Activated T-helper 1 cell treated with anti-CD3 and anti-CD28 coated beads, Interleukin-12 subunit alpha, Interleukin-12 subunit beta, Interleukin-2, Interleukin-4 antibody, amounts not matched to agents 30 ng/mL and 10 ng/mL and 1 ng/mL, durations not matched to agents 14 hours and 24 hours and 36 hours (primary cell): ENCODE results near the gene COPG1. TPM values are rescaled to one million over a fixed set of nuclear protein-coding genes. Genes with fewer than 3 reads are reported as not detected.

Source experiments
- DNase-seq: peaks from one replicate; pipeline ENCODE4 v3.0.0; 2021; ENCODE audit warnings: low spot score
- H3K27ac Mint-ChIP-seq: one replicate; pipeline ENCODE4 v1.8.0; 2021; ENCODE audit warnings: mild to moderate bottlenecking, mixed read lengths
- H3K27me3 Mint-ChIP-seq: one replicate; pipeline ENCODE4 v1.8.0; 2022; ENCODE audit warnings: mild to moderate bottlenecking, moderate library complexity, mixed read lengths; ENCODE audit not compliant: insufficient read depth
- H3K36me3 Mint-ChIP-seq: one replicate; pipeline ENCODE4 v1.8.0; 2021; ENCODE audit warnings: low read depth, mixed read lengths
- H3K4me1 Mint-ChIP-seq: one replicate; pipeline ENCODE4 v1.8.0; 2021; ENCODE audit warnings: low read depth, mixed read lengths
- H3K4me3 Mint-ChIP-seq: one replicate; pipeline ENCODE4 v1.8.0; 2021; ENCODE audit warnings: mild to moderate bottlenecking, moderate library complexity, mixed read lengths
- H3K9me3 Mint-ChIP-seq: one replicate; pipeline ENCODE4 v1.8.0; 2021; ENCODE audit warnings: mixed read lengths
- intact Hi-C: fragments of 100-400 bp; cut with micrococcal nuclease; formaldehyde crosslinking; loops from one replicate; pipeline ENCODE4 v1.15.1; 2024
- total RNA-seq: library from RNA; stranded (reverse); gene quantifications from 2 replicates; pipeline ENCODE4 v1.2.3, GENCODE V29; 2022

COPG1 gene
- total RNA-seq, 1 donor from 2014 or later: 160 TPM

DNA sequence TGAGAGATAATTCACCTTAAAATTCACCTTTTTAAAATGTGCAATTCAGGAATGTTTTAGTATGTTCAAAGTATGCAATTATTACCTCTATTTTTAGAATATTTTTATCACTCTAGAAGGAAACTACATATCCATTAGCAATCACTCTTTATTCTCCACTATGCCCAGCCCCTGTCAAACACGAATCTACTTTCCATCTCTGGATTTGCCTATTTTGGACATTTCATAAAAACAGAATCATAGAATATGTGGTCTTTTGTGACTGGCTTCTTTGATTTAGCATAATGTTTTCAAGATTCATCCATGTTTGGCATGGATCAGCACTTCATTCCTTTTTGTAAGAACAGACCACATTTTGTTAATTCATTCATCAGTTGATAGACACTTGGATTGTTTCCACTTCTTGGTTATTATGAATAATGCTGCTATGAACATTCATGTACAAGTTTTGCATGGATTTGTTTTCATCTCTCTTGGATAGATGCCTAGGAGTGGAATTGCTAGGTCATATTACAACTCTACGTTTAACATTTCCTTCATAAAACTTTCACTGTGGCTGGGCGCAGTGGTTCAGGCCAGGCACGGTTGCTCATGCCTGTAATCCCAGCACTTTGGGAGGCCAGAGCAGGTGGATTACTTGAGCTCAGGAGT is 42.0 kb downstream of the COPG1 start:
- Mint-ChIP-seq H3K27ac (no peak overlapping the region), H3K4me1 (peaks cover 5% of the 10 kb centered on the region), H3K36me3 (peaks cover 40% of the 10 kb centered on the region), H3K9me3 (no peaks in the 10 kb centered on the region), H3K27me3 (no peaks in the 10 kb centered on the region), H3K4me3 (no peak overlapping the region)
- intact Hi-C loops: no loop called here
- no peak for DNase-seq

DNA sequence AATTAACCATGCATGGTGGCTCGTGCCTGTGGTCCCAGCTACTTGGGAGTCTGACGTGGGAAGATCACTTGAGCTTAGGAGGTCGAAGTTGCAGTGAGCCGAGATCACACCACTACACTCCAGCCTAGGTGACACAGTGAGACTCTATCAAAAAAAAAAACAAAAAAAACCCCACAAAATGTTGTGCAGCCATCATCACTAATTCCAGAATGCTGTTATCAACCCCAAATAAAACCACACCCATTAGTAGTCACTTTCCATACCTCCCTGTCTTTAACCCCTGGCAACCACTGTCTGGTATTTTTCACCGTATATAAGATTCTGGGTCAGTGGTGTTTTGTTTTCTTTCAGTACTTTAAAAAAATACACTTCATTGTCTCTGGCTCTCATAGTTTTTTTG is 45.9 kb downstream of the COPG1 start:
- H3K4me3 Mint-ChIP-seq: no peak overlapping the region
- peaks cover 41% of the 10 kb centered on the region for H3K36me3 Mint-ChIP-seq
- intact Hi-C loops: no loop called here
- H3K27ac Mint-ChIP-seq: no peak overlapping the region
- no peaks in the 10 kb centered on the region for H3K9me3 Mint-ChIP-seq
- DNase-seq: no peak
- no peaks in the 10 kb centered on the region for H3K27me3 Mint-ChIP-seq
- peaks cover 5% of the 10 kb centered on the region for H3K4me1 Mint-ChIP-seq

DNA sequence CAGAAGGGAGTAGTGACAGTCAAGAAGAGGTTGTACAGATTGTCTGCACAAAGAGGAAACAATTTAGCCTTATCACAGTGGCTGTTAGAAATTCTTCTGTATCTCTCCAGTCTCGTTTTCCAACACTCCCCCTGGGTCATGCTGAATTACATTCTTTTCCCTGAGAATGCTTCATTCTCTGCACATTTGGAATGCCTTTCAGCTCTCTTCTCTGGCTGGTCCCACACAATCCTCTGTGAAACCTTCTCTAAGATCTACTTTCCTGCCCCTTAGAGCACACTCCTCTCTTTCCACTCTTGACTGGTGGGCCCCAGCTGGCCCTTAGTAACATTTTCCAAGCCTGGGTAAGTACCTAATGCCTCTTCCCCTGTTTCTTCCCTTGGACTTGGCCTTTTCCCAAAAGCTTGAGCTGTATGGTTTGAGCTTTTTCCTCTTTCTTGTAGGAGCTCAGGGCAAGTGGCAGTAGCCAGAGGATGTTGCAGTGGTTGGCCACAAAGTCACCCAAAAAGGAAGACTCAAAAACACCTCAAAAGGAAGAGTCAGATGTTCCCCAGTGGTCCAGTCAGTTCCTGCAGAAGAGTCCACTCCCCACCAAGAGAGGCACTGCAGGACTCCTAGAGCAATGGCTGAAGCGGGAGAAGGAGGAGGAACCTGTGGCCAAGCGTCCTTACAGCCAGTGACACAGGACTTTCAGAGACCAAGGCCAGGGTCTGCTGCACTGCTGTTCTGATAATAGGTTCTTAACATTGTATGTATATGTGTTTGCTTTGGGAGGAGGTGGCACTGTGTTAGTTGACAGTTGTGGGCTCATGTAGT is 54.9 kb downstream of the COPG1 start:
- DNase-seq: no peak

DNA sequence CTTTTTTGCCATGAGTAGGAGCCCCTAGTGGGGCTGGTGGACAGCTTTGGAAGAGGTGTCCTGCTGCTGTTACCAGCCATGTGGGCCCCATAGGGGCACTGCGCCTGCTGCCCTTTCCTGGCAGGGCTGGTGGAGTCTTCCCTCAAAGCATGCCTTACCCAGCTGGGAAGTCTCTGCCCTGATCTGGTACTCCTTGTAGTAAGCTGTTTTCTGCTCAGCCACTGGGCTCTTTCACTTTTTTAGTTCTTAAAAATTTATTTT is 55.5 kb downstream of the COPG1 start:
- peak overlapping the region; percentile 49 for H3K27ac Mint-ChIP-seq

More for the DNA sequence above, 54.9 kb downstream of the COPG1 start:
- H3K4me3 Mint-ChIP-seq: peak overlapping the region; percentile 20
- H3K36me3 Mint-ChIP-seq: peaks cover 46% of the 10 kb centered on the region
- peaks cover 36% of the 10 kb centered on the region for H3K4me1 Mint-ChIP-seq
- no peaks in the 10 kb centered on the region for H3K27me3 Mint-ChIP-seq
- peak overlapping the region; percentile 49 for H3K27ac Mint-ChIP-seq
- intact Hi-C loops: no loop called here
- H3K9me3 Mint-ChIP-seq: no peaks in the 10 kb centered on the region

DNA sequence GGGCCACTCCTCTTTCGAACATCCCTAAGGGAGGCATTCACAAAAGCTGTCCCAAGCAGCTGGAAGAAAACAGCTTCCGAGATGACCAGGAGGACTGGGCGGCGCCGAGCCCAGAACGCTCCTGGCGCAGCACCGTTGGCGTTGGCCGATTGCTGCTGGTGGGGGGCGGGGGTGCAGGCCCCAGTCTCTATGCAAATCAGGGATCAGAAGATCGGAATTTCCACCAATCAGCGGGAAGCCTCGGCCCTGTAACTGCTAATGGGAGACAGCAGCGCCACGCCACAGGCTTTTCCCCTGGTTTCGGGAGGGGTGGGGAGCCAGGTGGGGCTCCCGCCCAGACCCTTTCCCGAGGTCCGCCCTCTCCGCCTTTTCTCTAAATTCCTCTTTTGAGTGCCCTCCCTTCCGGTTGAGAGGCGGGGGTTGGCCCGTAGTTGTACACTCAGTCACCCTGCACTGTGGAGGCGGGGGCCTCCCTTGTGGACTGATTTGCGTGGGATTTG is 56.2 kb downstream of the COPG1 start:
- Mint-ChIP-seq H3K27me3 (no peaks in the 10 kb centered on the region), H3K9me3 (no peaks in the 10 kb centered on the region), H3K4me3 (peak overlapping the region; percentile 25), H3K36me3 (peaks cover 48% of the 10 kb centered on the region), H3K27ac (peak overlapping the region; percentile 50), H3K4me1 (peaks cover 38% of the 10 kb centered on the region)
- intact Hi-C loops: no loop called here
- no peak for DNase-seq

More for the DNA sequence above, 55.5 kb downstream of the COPG1 start:
- Mint-ChIP-seq H3K4me1 (peaks cover 36% of the 10 kb centered on the region), H3K27me3 (no peaks in the 10 kb centered on the region), H3K36me3 (peaks cover 46% of the 10 kb centered on the region), H3K4me3 (no peak overlapping the region), H3K9me3 (no peaks in the 10 kb centered on the region)
- intact Hi-C loops: no loop called here
- DNase-seq: no peak

DNA sequence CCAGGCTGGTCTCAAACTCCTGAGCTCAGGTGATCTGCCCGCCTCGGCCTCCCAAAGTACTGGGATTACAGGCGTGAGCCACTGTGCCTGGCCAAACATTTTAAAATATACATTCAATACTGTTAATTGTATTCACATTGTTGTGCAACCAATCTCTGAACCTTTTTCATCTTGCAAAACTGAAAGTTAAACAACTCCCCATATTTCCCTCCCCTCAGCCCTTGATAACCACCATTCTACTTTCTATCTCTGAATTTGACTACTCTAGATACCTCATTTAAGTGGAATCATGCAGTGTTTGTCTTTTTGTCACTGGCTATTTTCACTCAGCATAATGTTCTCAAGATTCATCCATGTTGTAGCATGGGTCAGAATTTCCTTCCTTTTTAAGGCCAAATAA is 59.2 kb downstream of the COPG1 start:
- intact Hi-C loops: loop anchor here (1.0 kb wide), 2 partner anchors 8 to 26 kb away; a partner anchor contains a TSS
- Mint-ChIP-seq H3K27ac (peak overlapping the region; percentile 2), H3K4me1 (peaks cover 63% of the 10 kb centered on the region), H3K36me3 (peaks cover 30% of the 10 kb centered on the region), H3K27me3 (no peaks in the 10 kb centered on the region), H3K4me3 (no peak overlapping the region), H3K9me3 (no peaks in the 10 kb centered on the region)
- DNase-seq: no peak

DNA sequence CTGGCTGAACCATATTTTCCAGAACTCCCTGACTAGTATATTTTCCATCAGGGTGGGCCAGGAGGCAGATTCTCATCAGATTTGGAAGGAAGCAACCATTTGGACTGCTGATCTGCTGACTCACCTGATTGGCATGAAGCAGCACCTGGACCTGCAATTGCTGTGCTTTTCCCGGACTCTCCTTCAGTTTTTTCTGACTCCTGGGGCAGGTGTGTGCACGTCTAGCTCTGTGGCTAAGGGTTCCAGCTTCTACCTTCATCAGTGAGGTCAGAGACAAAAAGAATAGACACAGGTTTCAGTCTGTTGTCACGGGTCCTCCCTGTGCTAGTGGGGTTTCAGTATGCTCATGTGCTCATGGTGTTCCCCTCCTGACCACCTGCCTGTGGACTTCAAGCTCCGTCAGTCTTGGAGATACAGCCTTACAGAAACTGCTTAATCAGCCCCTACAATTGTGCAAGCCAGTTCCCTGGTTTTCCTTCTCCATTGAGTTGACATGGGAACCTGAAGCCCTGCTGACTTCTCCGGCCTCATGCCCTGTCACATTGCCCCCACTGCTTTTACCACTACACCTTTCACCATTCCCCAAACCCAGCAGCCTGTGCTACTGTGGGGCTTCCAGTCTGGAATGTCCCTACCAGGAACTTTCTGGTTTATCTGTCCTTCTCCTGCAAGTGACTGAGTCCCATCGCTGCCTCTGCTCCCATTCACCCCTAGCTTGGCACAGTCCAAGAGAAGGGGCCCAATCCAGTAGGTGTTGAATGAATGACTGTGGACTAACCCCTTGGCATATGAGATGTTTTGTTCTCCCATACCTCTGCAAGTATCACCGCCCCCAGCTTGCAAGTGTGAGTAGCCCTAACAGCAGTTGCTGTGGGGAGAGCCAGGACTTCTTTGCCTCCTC is 61.0 kb downstream of the COPG1 start:
- Mint-ChIP-seq H3K36me3 (peaks cover 19% of the 10 kb centered on the region), H3K4me3 (no peak overlapping the region), H3K9me3 (no peaks in the 10 kb centered on the region), H3K4me1 (peaks cover 61% of the 10 kb centered on the region), H3K27me3 (no peaks in the 10 kb centered on the region), H3K27ac (no peak overlapping the region)
- intact Hi-C loops: loop anchor here (10.0 kb wide), 1 partner anchor 506 kb away; no protein-coding TSS in a partner anchor
- no peak for DNase-seq

DNA sequence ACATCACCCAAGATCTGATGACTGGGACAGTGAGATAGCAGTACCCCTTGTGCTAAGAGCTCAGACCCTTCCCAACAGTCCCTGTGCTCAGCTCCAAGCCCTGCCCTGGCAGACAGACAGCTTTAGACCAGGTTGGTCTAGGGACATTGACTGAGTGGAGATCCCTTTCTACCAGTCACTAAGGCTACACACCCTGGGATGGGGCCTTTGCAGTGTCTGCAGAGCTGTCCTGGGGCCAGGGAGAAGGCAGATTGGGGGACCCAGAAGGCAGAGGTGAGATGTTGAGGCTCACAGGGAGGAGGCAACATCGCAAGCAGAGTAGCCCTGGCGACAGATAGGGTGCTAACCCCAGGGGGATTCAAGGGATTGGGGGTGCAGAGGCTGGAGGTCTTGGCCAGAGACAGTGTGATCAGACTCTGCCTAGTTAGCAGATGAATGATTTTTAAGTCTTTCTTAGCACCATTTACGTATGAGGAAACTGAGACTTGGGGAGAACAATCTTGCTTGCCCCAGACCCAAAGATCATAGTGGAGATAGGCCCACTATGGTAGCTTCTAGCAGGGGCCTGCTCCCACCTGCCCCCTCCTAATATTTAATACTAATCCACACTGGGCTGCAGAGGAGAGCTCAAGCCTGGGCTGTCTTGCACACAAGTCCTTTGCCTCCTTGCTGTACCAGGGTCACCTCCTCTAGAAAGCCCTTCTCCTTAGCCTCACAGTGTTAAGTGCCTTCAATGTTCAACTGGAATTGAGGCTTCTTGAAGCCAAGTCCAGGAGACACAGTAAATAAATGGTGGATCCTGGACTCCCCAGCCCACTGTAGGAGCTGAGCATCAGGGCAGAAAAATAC is 61.9 kb downstream of the COPG1 start:
- peaks cover 52% of the 10 kb centered on the region for H3K4me1 Mint-ChIP-seq
- no peaks in the 10 kb centered on the region for H3K27me3 Mint-ChIP-seq
- intact Hi-C loops: loop anchor here (10.0 kb wide), 1 partner anchor 506 kb away; no protein-coding TSS in a partner anchor
- peaks cover 13% of the 10 kb centered on the region for H3K36me3 Mint-ChIP-seq
- no peak overlapping the region for H3K4me3 Mint-ChIP-seq
- no peaks in the 10 kb centered on the region for H3K9me3 Mint-ChIP-seq
- H3K27ac Mint-ChIP-seq: peak overlapping the region; percentile 43
- no peak for DNase-seq

DNA sequence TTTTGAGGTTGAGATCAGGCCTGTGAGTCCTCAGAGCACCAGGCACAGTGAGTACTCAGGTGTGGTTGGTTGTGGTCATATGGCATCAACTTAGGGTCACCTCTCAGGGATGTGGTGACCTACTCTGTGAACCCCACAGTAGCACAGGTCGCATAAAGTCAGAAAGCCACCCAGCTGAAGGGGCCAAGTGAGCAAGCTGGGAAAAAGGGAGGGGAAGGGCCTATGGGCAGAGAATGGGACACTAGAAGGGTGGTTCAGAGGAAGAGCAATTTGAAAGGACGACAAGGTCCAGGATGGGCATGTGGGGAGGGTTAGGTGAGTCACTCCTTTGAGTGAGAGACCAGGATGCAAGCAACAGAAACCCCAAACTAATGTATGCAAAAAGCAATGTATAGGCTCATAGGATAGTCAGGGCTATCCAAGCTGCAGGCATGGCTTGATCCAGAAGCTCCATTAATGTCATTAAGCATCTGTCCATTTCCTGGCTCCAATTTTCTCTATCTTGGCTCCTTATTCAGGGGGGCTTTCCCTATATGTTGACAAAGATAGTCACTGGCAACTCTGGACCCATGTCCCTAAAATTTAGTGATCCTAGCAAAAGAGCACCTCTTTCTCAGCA is 62.7 kb downstream of the COPG1 start:
- intact Hi-C loops: loop anchor here (10.0 kb wide), 1 partner anchor 507 kb away; no protein-coding TSS in a partner anchor
- Mint-ChIP-seq H3K9me3 (no peaks in the 10 kb centered on the region), H3K36me3 (peaks cover 6% of the 10 kb centered on the region), H3K4me1 (peaks cover 45% of the 10 kb centered on the region), H3K27me3 (no peaks in the 10 kb centered on the region), H3K27ac (peak overlapping the region; percentile 76), H3K4me3 (no peak overlapping the region)
- DNase-seq: no peak

DNA sequence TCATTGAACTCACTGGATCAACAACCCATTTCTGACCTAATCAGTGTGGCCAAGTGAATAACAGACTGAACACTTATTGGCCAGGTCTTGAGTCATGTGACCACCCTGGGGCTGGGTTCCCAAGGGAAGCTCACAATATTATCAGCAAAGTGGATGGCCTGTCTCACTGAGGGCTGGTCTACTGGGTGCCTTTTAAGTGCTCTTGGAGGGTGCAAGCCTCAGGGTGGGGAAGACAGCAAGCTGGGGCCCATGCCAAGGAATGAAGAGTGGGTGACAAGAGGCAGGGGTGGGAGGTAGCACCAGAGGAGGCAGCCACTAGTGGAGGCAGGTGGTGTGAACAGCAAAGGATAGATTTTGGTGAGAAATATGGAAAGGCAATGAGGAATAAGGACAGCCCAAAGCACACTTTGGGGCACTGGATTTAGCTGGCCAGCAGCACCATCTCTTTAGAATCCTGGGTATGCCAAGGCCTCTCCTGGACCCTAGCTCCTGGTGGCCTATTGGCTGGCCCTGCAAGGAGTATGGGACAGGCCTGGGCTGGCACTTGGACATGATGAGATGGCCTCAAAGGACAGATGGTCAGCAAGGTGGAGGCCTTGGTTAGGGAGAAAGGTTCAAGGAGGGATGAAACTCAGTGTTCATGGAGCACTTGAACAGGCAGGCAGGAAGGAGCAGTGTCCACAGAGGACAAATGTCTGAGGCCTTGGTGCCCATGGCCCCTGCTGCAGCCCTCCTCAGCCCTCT is 63.4 kb downstream of the COPG1 start:
- Mint-ChIP-seq H3K36me3 (peaks cover 5% of the 10 kb centered on the region), H3K4me3 (peak overlapping the region; percentile 35), H3K27ac (peak overlapping the region; percentile 2), H3K9me3 (no peaks in the 10 kb centered on the region), H3K27me3 (no peaks in the 10 kb centered on the region), H3K4me1 (peaks cover 44% of the 10 kb centered on the region)
- DNase-seq: no peak
- intact Hi-C loops: loop anchor here (10.0 kb wide), 1 partner anchor 508 kb away; no protein-coding TSS in a partner anchor

DNA sequence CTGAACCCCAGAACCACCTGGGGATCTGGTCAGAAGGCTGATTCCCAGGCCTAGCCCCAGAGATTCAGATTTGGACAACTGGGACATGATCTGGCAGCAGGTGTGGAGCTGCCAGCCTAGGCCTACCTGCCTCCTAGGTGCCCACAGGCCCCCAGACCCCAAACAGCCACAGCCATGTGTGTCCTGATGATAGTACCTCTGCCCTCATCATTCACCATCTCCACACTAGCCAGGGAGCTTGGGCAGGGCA is 63.9 kb downstream of the COPG1 start:
- Mint-ChIP-seq H3K27me3 (no peaks in the 10 kb centered on the region), H3K27ac (peak overlapping the region; percentile 88), H3K36me3 (peaks cover 5% of the 10 kb centered on the region), H3K4me3 (peak overlapping the region; percentile 83), H3K4me1 (peaks cover 44% of the 10 kb centered on the region), H3K9me3 (no peaks in the 10 kb centered on the region)
- intact Hi-C loops: loop anchor here (10.0 kb wide), 1 partner anchor 509 kb away; no protein-coding TSS in a partner anchor
- no peak for DNase-seq
